Neuron (in vitro differentiated cells): ENCODE results near the gene LTF.
"Not testable (repeated sequence)": the region's sequence is repeated elsewhere in the genome, so short reads cannot be mapped to it uniquely, and the experiment has no call there.

Experiments
- H2AFZ ChIP-seq: one replicate; pipeline ENCODE4 v1.6.1; 2013; ENCODE audit warnings: low read depth, mild to moderate bottlenecking, inconsistent platforms, low read length, moderate library complexity
- H3K27me3 ChIP-seq: one replicate; pipeline ENCODE4 v1.6.1; 2013; ENCODE audit warnings: low read length; ENCODE audit not compliant: insufficient read depth
- H3K36me3 ChIP-seq: one replicate; pipeline ENCODE4 v1.6.1; 2013; ENCODE audit warnings: low read length; ENCODE audit not compliant: insufficient read depth
- H3K4me1 ChIP-seq: one replicate; pipeline ENCODE4 v1.6.1; 2013; ENCODE audit warnings: low read length; ENCODE audit not compliant: insufficient read depth
- H3K4me3 ChIP-seq: 2 replicates; pipeline ENCODE4 v1.5.1; 2013; ENCODE audit warnings: mild to moderate bottlenecking, low read length, moderate library complexity
- H3K9me3 ChIP-seq: one replicate; pipeline ENCODE4 v1.6.1; 2013; ENCODE audit warnings: low read length

Gene LTF

GRCh38 chr3:46406443-46406787, 58.3 kb downstream of the LTF start:
- H3K9me3 ChIP-seq: no peaks in the 10 kb centered on the region
- H3K4me3 ChIP-seq: no peak overlapping the region
- H2AFZ ChIP-seq: no peak overlapping the region
- no peaks in the 10 kb centered on the region for H3K4me1 ChIP-seq
- no peaks in the 10 kb centered on the region for H3K27me3 ChIP-seq
- no peaks in the 10 kb centered on the region for H3K36me3 ChIP-seq

- no peaks in the 10 kb centered on the region for H3K36me3 ChIP-seq
- no peaks in the 10 kb centered on the region for H3K9me3 ChIP-seq
- no peak overlapping the region for H3K4me3 ChIP-seq
- no peaks in the 10 kb centered on the region for H3K27me3 ChIP-seq
- no peak overlapping the region for H2AFZ ChIP-seq
- no peaks in the 10 kb centered on the region for H3K4me1 ChIP-seq
Observed at GRCh38 chr3:46405301-46406019, 59.2 kb downstream of the LTF start.

GRCh38 chr3:46402902-46403301, 61.8 kb downstream of the LTF start:
- not testable (repeated sequence) for H3K4me3 ChIP-seq, H3K36me3 ChIP-seq, H3K4me1 ChIP-seq, H3K27me3 ChIP-seq, H2AFZ ChIP-seq, H3K9me3 ChIP-seq

GRCh38 chr3:46401579-46401978, 63.1 kb downstream of the LTF start:
- Histone ChIP-seq H2AFZ (no peak overlapping the region), H3K27me3 (no peaks in the 10 kb centered on the region), H3K9me3 (no peaks in the 10 kb centered on the region), H3K4me1 (no peaks in the 10 kb centered on the region), H3K36me3 (no peaks in the 10 kb centered on the region), H3K4me3 (no peak overlapping the region)

- Histone ChIP-seq H3K4me3 (no peak overlapping the region), H2AFZ (no peak overlapping the region), H3K36me3 (no peaks in the 10 kb centered on the region), H3K4me1 (no peaks in the 10 kb centered on the region), H3K9me3 (no peaks in the 10 kb centered on the region), H3K27me3 (no peaks in the 10 kb centered on the region)
Observed at GRCh38 chr3:46400846-46401245, 63.9 kb downstream of the LTF start.

- Histone ChIP-seq H3K9me3 (no peaks in the 10 kb centered on the region), H3K4me1 (no peaks in the 10 kb centered on the region), H3K4me3 (no peak overlapping the region), H2AFZ (no peak overlapping the region), H3K36me3 (no peaks in the 10 kb centered on the region), H3K27me3 (no peaks in the 10 kb centered on the region)
Observed at GRCh38 chr3:46400000-46400734, 64.5 kb downstream of the LTF start.

- Histone ChIP-seq H2AFZ (no peak overlapping the region), H3K9me3 (no peaks in the 10 kb centered on the region), H3K36me3 (no peaks in the 10 kb centered on the region), H3K4me1 (no peaks in the 10 kb centered on the region), H3K27me3 (no peaks in the 10 kb centered on the region), H3K4me3 (no peak overlapping the region)
Observed at GRCh38 chr3:46399557-46399956, 65.1 kb downstream of the LTF start.

GRCh38 chr3:46399098-46399497, 65.6 kb downstream of the LTF start:
- no peaks in the 10 kb centered on the region for H3K4me1 ChIP-seq
- no peak overlapping the region for H2AFZ ChIP-seq
- H3K9me3 ChIP-seq: no peaks in the 10 kb centered on the region
- no peaks in the 10 kb centered on the region for H3K36me3 ChIP-seq
- no peak overlapping the region for H3K4me3 ChIP-seq
- H3K27me3 ChIP-seq: no peaks in the 10 kb centered on the region

GRCh38 chr3:46398186-46398955, 66.3 kb downstream of the LTF start:
- Histone ChIP-seq H3K36me3 (no peaks in the 10 kb centered on the region), H3K27me3 (no peaks in the 10 kb centered on the region), H3K4me3 (no peak overlapping the region), H2AFZ (no peak overlapping the region), H3K9me3 (no peaks in the 10 kb centered on the region), H3K4me1 (no peaks in the 10 kb centered on the region)

GRCh38 chr3:46397111-46397510, 67.6 kb downstream of the LTF start:
- no peaks in the 10 kb centered on the region for H3K27me3 ChIP-seq
- no peak overlapping the region for H3K4me3 ChIP-seq
- no peak overlapping the region for H2AFZ ChIP-seq
- H3K36me3 ChIP-seq: no peaks in the 10 kb centered on the region
- H3K9me3 ChIP-seq: no peaks in the 10 kb centered on the region
- H3K4me1 ChIP-seq: no peaks in the 10 kb centered on the region

- Histone ChIP-seq H3K9me3 (no peaks in the 10 kb centered on the region), H3K27me3 (no peaks in the 10 kb centered on the region), H2AFZ (no peak overlapping the region), H3K4me1 (no peaks in the 10 kb centered on the region), H3K4me3 (no peak overlapping the region), H3K36me3 (no peaks in the 10 kb centered on the region)
Observed at GRCh38 chr3:46395766-46396530, 68.8 kb downstream of the LTF start.

GRCh38 chr3:46395210-46395661, 69.5 kb downstream of the LTF start:
- no peaks in the 10 kb centered on the region for H3K27me3 ChIP-seq
- no peaks in the 10 kb centered on the region for H3K4me1 ChIP-seq
- H3K4me3 ChIP-seq: no peak overlapping the region
- no peaks in the 10 kb centered on the region for H3K36me3 ChIP-seq
- no peaks in the 10 kb centered on the region for H3K9me3 ChIP-seq
- no peak overlapping the region for H2AFZ ChIP-seq
